H9 (cell line): ENCODE results near the gene DMPK. TPM values are rescaled to one million over a fixed set of nuclear protein-coding genes. Genes with fewer than 3 reads are reported as not detected.

Experiments
- DNase-seq: peaks from one replicate; pipeline ENCODE4 v3.0.0-alpha.2; 2017
- H2AFZ ChIP-seq: one replicate; pipeline ENCODE4 v1.6.1; 2013; ENCODE audit warnings: mild to moderate bottlenecking, low read length, control low read depth, moderate library complexity
- H2AK5ac ChIP-seq: 2 replicates; pipeline ENCODE4 v1.6.1; 2013; ENCODE audit warnings: low read length, control low read depth, mixed read lengths; ENCODE audit not compliant: insufficient read length
- H2BK120ac ChIP-seq: one replicate; pipeline ENCODE4 v1.6.1; 2013; ENCODE audit warnings: low read depth, mild to moderate bottlenecking, low read length, control low read depth, inconsistent platforms; ENCODE audit not compliant: poor library complexity, severe bottlenecking
- H2BK12ac ChIP-seq: 2 replicates; pipeline ENCODE4 v1.6.1; 2013; ENCODE audit warnings: low read length, control low read depth, mixed read lengths, low read depth; ENCODE audit not compliant: insufficient read length
- H2BK15ac ChIP-seq: 2 replicates; pipeline ENCODE4 v1.6.1; 2013; ENCODE audit warnings: low read depth, low read length, control low read depth
- H2BK20ac ChIP-seq: one replicate; pipeline ENCODE4 v1.6.1; 2013; ENCODE audit warnings: low read depth, mild to moderate bottlenecking, low read length, control low read depth, inconsistent platforms; ENCODE audit not compliant: poor library complexity, severe bottlenecking
- H2BK5ac ChIP-seq: 2 replicates; pipeline ENCODE4 v1.6.1; 2013; ENCODE audit warnings: low read length, control low read depth, mixed read lengths; ENCODE audit not compliant: insufficient read length
- H3K14ac ChIP-seq: 2 replicates; pipeline ENCODE4 v1.6.1; 2013; ENCODE audit warnings: low read length, control low read depth; ENCODE audit not compliant: insufficient read depth
- H3K18ac ChIP-seq: 2 replicates; pipeline ENCODE4 v1.6.1; 2013; ENCODE audit warnings: low read depth, mild to moderate bottlenecking, mixed read lengths, low read length, control low read depth; ENCODE audit not compliant: insufficient read length
- H3K23ac ChIP-seq: 2 replicates; pipeline ENCODE4 v1.6.1; 2013; ENCODE audit warnings: low read length, control low read depth, mixed read lengths, low read depth; ENCODE audit not compliant: insufficient read length
- H3K23me2 ChIP-seq: 2 replicates; pipeline ENCODE4 v1.6.1; 2013; ENCODE audit warnings: low read depth, mild to moderate bottlenecking, mixed read lengths, low read length, control low read depth; ENCODE audit not compliant: insufficient read length, poor library complexity, severe bottlenecking
- H3K27ac ChIP-seq: 2 replicates; pipeline ENCODE4 v1.5.1; 2013; ENCODE audit warnings: low read length, control low read depth, mixed read lengths, low read depth; ENCODE audit not compliant: insufficient read length
- H3K27me3 ChIP-seq: 2 replicates; pipeline ENCODE4 v1.6.1; 2013; ENCODE audit warnings: low read length, control low read depth, inconsistent platforms; ENCODE audit not compliant: insufficient read depth
- H3K4ac ChIP-seq: 2 replicates; pipeline ENCODE4 v1.6.1; 2013; ENCODE audit warnings: low read depth, mild to moderate bottlenecking, control low read depth, inconsistent platforms, low read length, moderate library complexity
- H3K4me1 ChIP-seq: 2 replicates; pipeline ENCODE4 v1.6.1; 2013; ENCODE audit warnings: low read length, control low read depth, inconsistent platforms; ENCODE audit not compliant: insufficient read depth
- H3K4me2 ChIP-seq: 2 replicates; pipeline ENCODE4 v1.6.1; 2013; ENCODE audit warnings: low read length, control low read depth, mixed read lengths; ENCODE audit not compliant: insufficient read length, insufficient read depth
- H3K56ac ChIP-seq: 2 replicates; pipeline ENCODE4 v1.6.1; 2013; ENCODE audit warnings: low read depth, mild to moderate bottlenecking, mixed read lengths, low read length, control low read depth; ENCODE audit not compliant: insufficient read length
- H3K79me1 ChIP-seq: 2 replicates; pipeline ENCODE4 v1.6.1; 2013; ENCODE audit warnings: low read depth, mild to moderate bottlenecking, moderate library complexity, low read length, control low read depth, inconsistent platforms; ENCODE audit not compliant: insufficient read depth, poor library complexity, severe bottlenecking
- H3K79me2 ChIP-seq: 2 replicates; pipeline ENCODE4 v1.6.1; 2013; ENCODE audit warnings: low read length, control low read depth, inconsistent platforms; ENCODE audit not compliant: insufficient read depth
- H3K9ac ChIP-seq: 2 replicates; pipeline ENCODE4 v1.6.1; 2013; ENCODE audit warnings: low read length, control low read depth, mixed read lengths; ENCODE audit not compliant: insufficient read length; ENCODE audit errors: extremely low read depth
- H3K9me3 ChIP-seq: one replicate; pipeline ENCODE4 v1.6.1; 2013; ENCODE audit warnings: low read depth, low read length, inconsistent platforms; ENCODE audit not compliant: control insufficient read depth
- H3T11ph ChIP-seq: one replicate; pipeline ENCODE4 v1.6.1; 2013; ENCODE audit warnings: mild to moderate bottlenecking, low read length, control low read depth, inconsistent platforms
- H4K20me1 ChIP-seq: one replicate; pipeline ENCODE4 v1.6.1; 2013; ENCODE audit not compliant: control insufficient read depth, insufficient read length, insufficient read depth
- H4K5ac ChIP-seq: 2 replicates; pipeline ENCODE4 v1.6.1; 2013; ENCODE audit warnings: low read depth, mild to moderate bottlenecking, mixed read lengths, low read length, control low read depth; ENCODE audit not compliant: insufficient read length
- H4K8ac ChIP-seq: replicated peaks from 2 replicates; pipeline ENCODE4 v1.6.1; 2013; ENCODE audit warnings: low read length, control low read depth, mixed read lengths, low read depth; ENCODE audit not compliant: insufficient read length
- H4K91ac ChIP-seq: 2 replicates; pipeline ENCODE4 v1.6.1; 2013; ENCODE audit warnings: low read depth, mild to moderate bottlenecking, moderate library complexity, mixed read lengths, low read length, control low read depth; ENCODE audit not compliant: insufficient read length
- H3K27ac Mint-ChIP-seq, 3 experiments: 2 replicates in 2 of 3; 3 replicates in 1 of 3; pipeline ENCODE4 v1.8.0; 2020 to 2021; ENCODE audit warnings: mixed read lengths in 3 of 3, mild to moderate bottlenecking in 1 of 3, moderate library complexity in 1 of 3
- H3K27me3 Mint-ChIP-seq: 2 replicates; pipeline ENCODE4 v1.8.0; 2021; ENCODE audit warnings: low read depth, mild to moderate bottlenecking, moderate library complexity, mixed read lengths
- H3K36me3 Mint-ChIP-seq, 3 experiments: 2 replicates in 2 of 3; 3 replicates in 1 of 3; pipeline ENCODE4 v1.8.0; 2020 to 2021; ENCODE audit warnings: low read depth in 3 of 3, mixed read lengths in 3 of 3; ENCODE audit not compliant: insufficient read depth in 1 of 3
- H3K4me1 Mint-ChIP-seq, 2 experiments: 2 replicates each; pipeline ENCODE4 v1.8.0; 2020; ENCODE audit warnings: mixed read lengths in 2 of 2
- H3K4me3 Mint-ChIP-seq, 2 experiments: 2 replicates in 1 of 2; 3 replicates in 1 of 2; pipeline ENCODE4 v1.8.0; 2020 to 2021; ENCODE audit warnings: mild to moderate bottlenecking in 2 of 2, mixed read lengths in 2 of 2, moderate library complexity in 1 of 2
- H3K9me3 Mint-ChIP-seq, 2 experiments: 2 replicates in 1 of 2; 3 replicates in 1 of 2; pipeline ENCODE4 v1.8.0; 2020; ENCODE audit warnings: mild to moderate bottlenecking in 2 of 2, mixed read lengths in 2 of 2, moderate library complexity in 1 of 2
- WGBS: extraction: QIAGEN DNeasy Blood & Tissue Kit; methylation state at CpG from one replicate; pipeline ENCODE4 v1.1.7; 2013; ENCODE audit warnings: missing lambda C conversion rate, low lambda C conversion rate, mixed read lengths; ENCODE audit not compliant: insufficient read length; ENCODE audit errors: extremely low coverage; 5-methylcytosine and 5-hydroxymethylcytosine counted together
- total RNA-seq: library from RNA; stranded (reverse); gene quantifications from 2 replicates; pipeline ENCODE4 v1.2.1, GENCODE V29; 2021
- TF ChIP-seq, protein P1 (sequence below): fragments of 200-600 bp; sonication (generic); conservative IDR thresholded peaks from 3 replicates; pipeline ENCODE4 v1.8.0; 2021; ENCODE audit warnings: antibody characterized with exemption, mild to moderate bottlenecking

DMPK gene
- total RNA-seq, 1 experiment from 2014 or later = 67.4 TPM

DNA sequence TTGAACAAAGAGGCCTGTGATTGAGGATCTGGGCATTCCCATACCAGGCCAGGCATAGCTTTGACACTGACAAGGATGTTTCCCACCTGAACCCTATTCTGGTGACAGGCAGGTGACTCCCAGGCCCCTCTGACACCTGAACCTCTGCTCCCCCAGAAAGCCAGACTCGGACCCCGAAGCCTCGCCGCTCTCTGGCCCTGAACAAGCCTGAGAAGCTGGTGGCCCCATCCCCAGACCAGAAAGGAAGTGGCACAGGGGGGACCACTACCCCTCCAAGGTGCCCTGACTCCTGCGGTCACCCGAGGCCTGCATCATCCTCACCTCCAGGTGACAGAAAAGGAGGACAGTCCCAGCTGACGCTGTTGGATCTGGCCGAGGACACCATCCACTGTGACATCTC lies 28.0 kb downstream of the DMPK start:
- no peaks in the 10 kb centered on the region for H3K9me3 Mint-ChIP-seq
- H3K27me3 Mint-ChIP-seq = peaks cover 23% of the 10 kb centered on the region
- no peak overlapping the region for H3K27ac ChIP-seq
- no peak overlapping the region for H2BK120ac ChIP-seq
- no peak overlapping the region for H2AFZ ChIP-seq
- no peak overlapping the region for H3T11ph ChIP-seq
- H3K14ac ChIP-seq = no peak overlapping the region
- H4K5ac ChIP-seq = no peak overlapping the region
- no peak overlapping the region for H3K4ac ChIP-seq
- no peak overlapping the region for H2BK5ac ChIP-seq
- H3K36me3 Mint-ChIP-seq = no peaks in the 10 kb centered on the region
- H3K4me1 ChIP-seq = no peaks in the 10 kb centered on the region
- no peak overlapping the region for H3K4me3 Mint-ChIP-seq
- H2BK12ac ChIP-seq = no peak overlapping the region
- no peak overlapping the region for H3K4me2 ChIP-seq
- no peak overlapping the region; a peak in 1 of 7 replicates for H3K27ac Mint-ChIP-seq
- TF ChIP-seq, protein P1, sequence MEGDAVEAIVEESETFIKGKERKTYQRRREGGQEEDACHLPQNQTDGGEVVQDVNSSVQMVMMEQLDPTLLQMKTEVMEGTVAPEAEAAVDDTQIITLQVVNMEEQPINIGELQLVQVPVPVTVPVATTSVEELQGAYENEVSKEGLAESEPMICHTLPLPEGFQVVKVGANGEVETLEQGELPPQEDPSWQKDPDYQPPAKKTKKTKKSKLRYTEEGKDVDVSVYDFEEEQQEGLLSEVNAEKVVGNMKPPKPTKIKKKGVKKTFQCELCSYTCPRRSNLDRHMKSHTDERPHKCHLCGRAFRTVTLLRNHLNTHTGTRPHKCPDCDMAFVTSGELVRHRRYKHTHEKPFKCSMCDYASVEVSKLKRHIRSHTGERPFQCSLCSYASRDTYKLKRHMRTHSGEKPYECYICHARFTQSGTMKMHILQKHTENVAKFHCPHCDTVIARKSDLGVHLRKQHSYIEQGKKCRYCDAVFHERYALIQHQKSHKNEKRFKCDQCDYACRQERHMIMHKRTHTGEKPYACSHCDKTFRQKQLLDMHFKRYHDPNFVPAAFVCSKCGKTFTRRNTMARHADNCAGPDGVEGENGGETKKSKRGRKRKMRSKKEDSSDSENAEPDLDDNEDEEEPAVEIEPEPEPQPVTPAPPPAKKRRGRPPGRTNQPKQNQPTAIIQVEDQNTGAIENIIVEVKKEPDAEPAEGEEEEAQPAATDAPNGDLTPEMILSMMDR = no peak
- no peak overlapping the region for H2AK5ac ChIP-seq
- H3K79me1 ChIP-seq = no peaks in the 10 kb centered on the region
- H2BK15ac ChIP-seq = no peak overlapping the region
- H3K23ac ChIP-seq = no peak overlapping the region
- no peak overlapping the region for H4K8ac ChIP-seq
- H4K91ac ChIP-seq = no peak overlapping the region
- H3K9ac ChIP-seq = no peak overlapping the region
- H3K9me3 ChIP-seq = no peaks in the 10 kb centered on the region
- no peak for DNase-seq
- no peaks in the 10 kb centered on the region for H4K20me1 ChIP-seq
- no peak overlapping the region for H2BK20ac ChIP-seq
- peaks cover 3 to 6% of the 10 kb centered on the region in 2 experiments; a peak in 3 of 4 replicates for H3K4me1 Mint-ChIP-seq
- H3K18ac ChIP-seq = no peak overlapping the region
- no CpG with 5 or more reads among the region's 8 CpGs for WGBS
- no peaks in the 10 kb centered on the region for H3K23me2 ChIP-seq
- no peaks in the 10 kb centered on the region for H3K27me3 ChIP-seq
- H3K56ac ChIP-seq = no peak overlapping the region
- no peaks in the 10 kb centered on the region for H3K79me2 ChIP-seq
